GOT3 (cell line): ENCODE data around the gene SLFN12L.
A peak's percentile ranks its signal among the peaks of the same experiment; 100 is the strongest.
"Not testable (repeated sequence)": the region's sequence is repeated elsewhere in the genome, so short reads cannot be mapped to it uniquely, and the experiment has no call there.

Experiments
- DNase-seq: peaks from one replicate; lab custom pipeline; 2025; ENCODE audit warnings: mixed read lengths; lab: John Stamatoyannopoulos, UW

SLFN12L gene

GRCh38 chr17:35496451-35497290 lies 40.8 kb downstream of the SLFN12L start:
- DNase-seq, result no peak

- DNase-seq, result no peak
Observed at GRCh38 chr17:35493040-35493439, 44.4 kb downstream of the SLFN12L start.

- DNase-seq, result no peak
Observed at GRCh38 chr17:35491417-35491816, 46.1 kb downstream of the SLFN12L start.

- DNase-seq, result no peak
Observed at GRCh38 chr17:35489944-35490343, 47.5 kb downstream of the SLFN12L start.

DNA sequence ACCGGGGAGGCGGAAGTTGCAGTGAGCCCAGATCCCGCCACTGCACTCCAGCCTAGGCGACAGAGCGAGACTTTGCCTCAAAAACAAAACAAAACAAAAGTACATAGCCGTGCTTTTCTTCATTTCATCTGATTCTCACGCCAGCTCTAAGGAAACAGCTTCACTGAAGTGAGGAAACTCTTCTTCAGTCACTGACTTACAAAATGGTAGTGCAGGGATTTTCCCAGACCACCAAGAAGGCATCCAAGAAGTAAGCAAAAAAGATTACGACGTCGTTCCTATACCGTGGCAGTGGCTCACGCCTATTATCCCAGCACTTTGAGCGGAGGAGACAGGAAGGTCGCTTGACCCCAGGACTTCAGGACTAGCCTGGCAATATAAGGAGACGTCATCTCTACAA lies 48.5 kb downstream of the SLFN12L start:
- DNase-seq, result no peak

GRCh38 chr17:35486920-35487732 lies 50.4 kb downstream of the SLFN12L start:
- peak; percentile 26 for DNase-seq

DNA sequence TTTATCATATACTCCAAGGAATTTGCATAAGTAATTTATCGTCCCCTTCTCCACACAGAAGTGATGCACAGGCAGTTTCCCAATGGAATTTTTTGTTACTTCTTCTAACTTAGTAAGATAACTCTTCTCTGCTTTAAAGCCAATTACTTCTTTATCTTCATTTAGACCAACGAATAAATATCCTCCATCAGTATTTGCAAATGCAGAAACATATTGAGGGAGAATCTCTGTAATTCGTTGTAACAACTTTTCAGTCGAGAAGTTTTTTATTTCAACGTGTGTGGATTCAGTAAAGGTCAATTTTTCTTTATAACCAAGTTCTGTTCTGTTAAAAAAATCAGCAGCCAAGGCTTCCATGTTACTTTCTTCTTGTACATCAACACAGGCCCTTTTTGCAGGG lies 58.2 kb downstream of the SLFN12L start:
- DNase-seq, result no peak

DNA sequence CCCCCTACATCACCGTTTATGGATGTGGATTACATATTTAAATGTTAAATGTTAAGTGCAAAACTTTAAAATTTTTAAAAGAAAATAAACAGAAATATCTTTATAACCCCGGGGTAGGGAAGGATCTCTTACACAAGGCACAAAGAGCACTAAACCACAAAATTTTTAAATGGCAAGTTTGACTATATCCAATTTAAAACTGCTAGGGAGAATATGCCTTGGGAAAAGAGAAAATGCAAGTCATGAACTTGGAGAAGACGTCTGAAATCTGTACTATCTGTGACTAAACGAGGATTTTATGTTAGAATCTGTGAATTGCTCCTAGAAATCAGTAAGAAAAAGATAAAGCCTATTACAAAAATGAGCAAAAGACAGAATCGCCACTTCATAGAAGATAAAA lies 60.2 kb downstream of the SLFN12L start:
- DNase-seq, result no peak

GRCh38 chr17:35476283-35476820 lies 61.1 kb downstream of the SLFN12L start:
- DNase-seq, result no peak

DNA sequence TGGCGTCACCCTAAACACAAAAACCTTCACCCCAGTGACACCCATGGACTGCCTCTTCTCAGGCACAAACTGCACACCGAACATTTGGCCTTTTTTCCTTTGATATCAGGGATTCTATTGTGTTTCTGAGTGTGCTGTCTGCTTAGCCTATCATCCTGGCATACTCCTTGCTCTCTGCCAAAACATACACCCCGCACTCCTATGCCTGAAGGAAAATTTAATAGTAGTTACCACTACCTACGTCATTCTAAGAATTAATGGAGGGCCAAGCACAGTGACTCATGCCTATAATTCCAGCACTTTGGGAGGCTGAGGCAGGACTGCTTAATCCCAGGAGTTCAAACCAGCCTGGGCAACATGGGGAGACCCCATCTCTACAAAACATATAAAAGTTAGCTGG lies 69.0 kb downstream of the SLFN12L start:
- DNase-seq, result no peak

GRCh38 chr17:35467824-35468223 lies 69.7 kb downstream of the SLFN12L start:
- no peak for DNase-seq

DNA sequence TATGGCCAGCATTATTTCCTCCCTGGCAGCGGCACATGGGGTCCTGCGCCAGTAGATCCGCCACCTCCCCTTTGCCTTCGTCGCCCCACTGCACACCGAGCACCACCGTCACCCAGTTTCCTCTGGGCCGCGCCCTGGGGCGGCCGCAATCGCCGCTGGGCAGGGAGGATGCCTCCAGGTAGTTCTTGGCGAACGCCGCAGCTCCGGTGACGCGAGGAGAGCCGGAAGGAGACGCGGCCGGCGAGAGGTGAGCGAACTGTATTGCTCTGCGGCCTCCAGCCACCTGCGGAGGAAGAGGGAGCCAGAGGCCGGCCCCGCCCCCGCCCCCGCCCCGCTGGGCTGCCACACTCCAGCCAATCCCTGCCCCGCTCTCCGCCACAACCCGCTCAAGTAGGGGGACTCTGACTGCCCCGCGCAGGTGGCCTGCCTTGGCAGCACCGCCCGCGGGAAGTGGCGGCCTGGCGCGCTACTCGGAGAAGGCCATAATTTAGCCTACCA lies 77.1 kb downstream of the SLFN12L start:
- no peak for DNase-seq

DNA sequence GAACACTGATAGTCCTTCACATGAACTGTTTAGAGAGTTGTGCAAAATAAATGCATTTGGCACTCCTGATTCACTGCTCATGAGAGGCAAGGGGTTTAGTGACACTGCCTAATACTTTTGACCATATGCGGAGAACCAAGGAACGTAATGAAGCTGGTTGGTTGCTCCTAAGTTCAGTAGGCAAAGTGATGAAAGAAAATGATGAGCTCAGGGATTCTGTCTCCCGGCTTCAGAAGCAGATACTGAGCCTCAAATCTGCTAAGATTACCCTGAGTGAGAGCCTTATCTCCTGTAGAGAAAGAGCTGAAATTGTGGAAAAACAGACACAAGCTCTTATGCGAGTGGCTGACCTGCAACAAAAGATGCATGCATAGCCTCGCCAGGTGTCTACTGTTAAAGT lies 83.4 kb downstream of the SLFN12L start:
- DNase-seq, result not testable (repeated sequence)

GRCh38 chr17:35453171-35453570 lies 84.3 kb downstream of the SLFN12L start:
- no peak for DNase-seq

DNA sequence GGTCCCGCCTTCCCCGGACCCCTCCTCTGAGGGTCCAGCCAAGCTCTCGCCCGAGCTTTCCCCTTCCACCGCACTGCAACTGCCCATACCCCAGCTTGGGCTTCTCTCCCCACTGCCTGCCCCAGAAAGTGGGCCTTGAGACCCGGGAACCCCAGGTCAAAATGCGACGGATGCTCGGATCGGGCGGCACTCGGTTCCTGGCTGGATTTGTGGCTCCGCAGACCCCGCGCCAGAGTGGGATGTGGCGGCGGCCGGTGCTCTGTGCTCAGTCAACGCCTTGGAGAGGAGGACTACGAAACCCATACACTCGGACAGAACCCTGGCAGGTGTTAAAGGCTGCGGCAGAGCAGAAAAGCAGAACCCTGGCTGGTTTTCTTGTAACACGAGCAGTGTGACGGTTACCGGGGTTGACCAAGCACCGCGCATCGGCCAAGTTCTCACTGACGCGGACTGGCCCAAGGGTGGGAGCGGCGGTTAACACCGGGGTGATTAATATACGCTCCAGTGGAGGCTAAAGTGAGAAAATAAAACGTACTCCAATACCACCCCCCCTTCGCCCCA lies 88.0 kb downstream of the SLFN12L start:
- no peak for DNase-seq

GRCh38 chr17:35448899-35449227 lies 88.6 kb downstream of the SLFN12L start:
- no peak for DNase-seq

GRCh38 chr17:35448214-35448898 lies 89.1 kb downstream of the SLFN12L start, which contains the start of gene SLFN13:
TSS of gene SLFN13 (minus strand) at chr17:35448766. CDS start at chr17:35445680, 3,086 bp downstream.
- DNase-seq, result no peak

DNA sequence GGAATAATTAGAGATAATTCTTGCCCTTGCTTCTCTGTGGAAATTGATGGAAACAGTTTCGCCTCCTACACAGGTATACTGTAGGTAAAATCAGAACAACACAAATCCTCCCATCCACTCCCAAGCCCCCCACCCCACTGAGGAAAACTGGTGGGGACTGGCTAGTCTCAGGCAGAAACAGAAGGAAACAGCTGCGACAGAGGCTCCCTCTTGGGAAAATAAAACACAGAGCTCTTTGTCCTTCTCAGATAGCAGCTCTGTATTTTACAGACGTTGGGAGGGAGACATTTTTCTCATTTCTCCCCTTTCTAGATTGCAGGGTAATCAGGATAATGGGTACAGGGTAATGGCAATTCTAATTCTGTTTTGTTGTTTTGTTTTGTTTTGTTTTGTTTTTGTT lies 90.0 kb downstream of the SLFN12L start:
- no peak for DNase-seq

- DNase-seq, result no peak
Observed at GRCh38 chr17:35438433-35438832, 99.0 kb downstream of the SLFN12L start.

DNA sequence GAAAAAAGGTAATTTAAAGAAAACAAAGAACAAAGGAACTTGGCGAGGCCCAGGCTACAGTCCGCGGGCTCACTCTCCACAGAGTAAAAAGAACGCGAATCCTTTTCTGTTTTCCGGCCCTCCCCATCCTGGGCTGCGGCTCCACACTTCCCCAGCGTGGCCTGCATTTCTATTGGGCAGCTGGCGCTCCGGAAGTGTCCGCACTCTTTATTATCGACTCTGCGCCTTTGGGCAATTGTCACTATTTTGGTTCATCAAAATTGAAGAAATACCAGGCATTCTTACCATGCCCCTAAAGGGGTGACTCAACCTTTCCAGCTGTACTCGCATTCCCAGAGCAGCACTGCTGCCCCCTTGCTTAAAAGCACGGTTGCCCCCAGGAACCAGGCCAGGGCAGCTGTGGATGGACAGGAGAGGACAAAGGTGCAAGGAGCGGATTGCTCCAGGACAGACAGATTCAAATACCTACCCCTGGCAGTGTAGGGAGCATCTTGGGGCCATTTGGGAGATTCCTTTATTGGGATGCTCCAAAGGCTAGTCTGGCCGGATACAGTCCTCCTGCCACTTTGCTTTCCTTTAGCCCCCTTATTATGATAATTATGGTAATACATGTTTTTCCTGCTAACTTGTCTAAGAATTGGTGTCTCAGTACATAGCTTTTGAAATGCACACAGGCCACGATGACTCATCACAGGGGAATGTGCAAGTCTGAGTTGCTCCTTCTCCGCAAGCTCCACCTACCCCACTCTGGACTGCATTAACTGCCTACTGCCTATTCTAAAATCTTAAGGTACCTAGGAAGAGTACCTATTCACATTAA lies 104.2 kb downstream of the SLFN12L start:
- DNase-seq, result peak; percentile 61
